ENCODE results near the gene HSD17B13.

The HSD17B13 gene

DNA sequence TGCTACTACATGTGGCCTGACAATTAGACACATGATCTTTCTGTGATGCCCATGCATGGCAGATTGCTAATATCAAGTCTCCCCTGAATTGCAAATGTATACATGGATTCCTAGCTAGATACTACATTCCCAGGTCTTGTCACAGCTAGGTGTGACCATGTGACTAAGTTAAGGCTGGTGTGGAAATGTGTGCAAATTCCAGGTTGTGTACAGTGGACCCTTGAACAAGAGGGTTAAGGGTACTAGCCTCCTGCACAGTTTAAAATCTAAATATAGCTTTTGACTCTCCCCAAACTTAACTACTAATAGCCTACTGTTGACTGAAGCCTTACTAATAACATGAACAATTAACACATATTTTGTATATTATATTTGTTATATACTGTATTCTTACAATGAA, 48.4 kb downstream of the HSD17B13 start:
- TF ChIP-seq RARB (CRISPR knock-in tag; IDR thresholded peaks at IDR 0.05) (no peak), ZFP30 (CRISPR knock-in tag; IDR thresholded peaks at IDR 0.05) (no peak), BACH2 (CRISPR knock-in tag; IDR thresholded peaks at IDR 0.05; ENCODE audit: borderline replicate concordance) (no peak), ARNTL (CRISPR knock-in tag; IDR thresholded peaks at IDR 0.05; ENCODE audit: borderline replicate concordance, low read depth) (no peak), ESRRG (CRISPR knock-in tag; IDR thresholded peaks at IDR 0.05) (no peak), GLIS3 (CRISPR knock-in tag; IDR thresholded peaks at IDR 0.05) (no peak), ISL1 (CRISPR knock-in tag; IDR thresholded peaks at IDR 0.05) (no peak), PATZ1 (CRISPR knock-in tag; IDR thresholded peaks at IDR 0.05; ENCODE audit: borderline replicate concordance) (no peak), CSDC2 (CRISPR knock-in tag; IDR thresholded peaks at IDR 0.05) (no peak), CSRNP3 (CRISPR knock-in tag; IDR thresholded peaks at IDR 0.05) (no peak), SNAI2 (CRISPR knock-in tag; IDR thresholded peaks at IDR 0.05) (no peak), PPARA (CRISPR knock-in tag; IDR thresholded peaks at IDR 0.05; ENCODE audit: borderline replicate concordance) (no peak), ZNF565 (CRISPR knock-in tag; conservative IDR thresholded peaks at IDR 0.05; ENCODE audit: low read depth) (no peak), TCF4 (CRISPR knock-in tag; IDR thresholded peaks at IDR 0.05; ENCODE audit: borderline replicate concordance) (no peak)
- TF ChIP-seq, protein P1, sequence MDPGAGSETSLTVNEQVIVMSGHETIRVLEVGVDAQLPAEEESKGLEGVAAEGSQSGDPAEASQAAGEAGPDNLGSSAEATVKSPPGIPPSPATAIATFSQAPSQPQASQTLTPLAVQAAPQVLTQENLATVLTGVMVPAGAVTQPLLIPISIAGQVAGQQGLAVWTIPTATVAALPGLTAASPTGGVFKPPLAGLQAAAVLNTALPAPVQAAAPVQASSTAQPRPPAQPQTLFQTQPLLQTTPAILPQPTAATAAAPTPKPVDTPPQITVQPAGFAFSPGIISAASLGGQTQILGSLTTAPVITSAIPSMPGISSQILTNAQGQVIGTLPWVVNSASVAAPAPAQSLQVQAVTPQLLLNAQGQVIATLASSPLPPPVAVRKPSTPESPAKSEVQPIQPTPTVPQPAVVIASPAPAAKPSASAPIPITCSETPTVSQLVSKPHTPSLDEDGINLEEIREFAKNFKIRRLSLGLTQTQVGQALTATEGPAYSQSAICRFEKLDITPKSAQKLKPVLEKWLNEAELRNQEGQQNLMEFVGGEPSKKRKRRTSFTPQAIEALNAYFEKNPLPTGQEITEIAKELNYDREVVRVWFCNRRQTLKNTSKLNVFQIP (CRISPR knock-in tag; IDR thresholded peaks at IDR 0.05; ENCODE audit: borderline replicate concordance, low read depth), result no peak
- TF ChIP-seq, protein P2, sequence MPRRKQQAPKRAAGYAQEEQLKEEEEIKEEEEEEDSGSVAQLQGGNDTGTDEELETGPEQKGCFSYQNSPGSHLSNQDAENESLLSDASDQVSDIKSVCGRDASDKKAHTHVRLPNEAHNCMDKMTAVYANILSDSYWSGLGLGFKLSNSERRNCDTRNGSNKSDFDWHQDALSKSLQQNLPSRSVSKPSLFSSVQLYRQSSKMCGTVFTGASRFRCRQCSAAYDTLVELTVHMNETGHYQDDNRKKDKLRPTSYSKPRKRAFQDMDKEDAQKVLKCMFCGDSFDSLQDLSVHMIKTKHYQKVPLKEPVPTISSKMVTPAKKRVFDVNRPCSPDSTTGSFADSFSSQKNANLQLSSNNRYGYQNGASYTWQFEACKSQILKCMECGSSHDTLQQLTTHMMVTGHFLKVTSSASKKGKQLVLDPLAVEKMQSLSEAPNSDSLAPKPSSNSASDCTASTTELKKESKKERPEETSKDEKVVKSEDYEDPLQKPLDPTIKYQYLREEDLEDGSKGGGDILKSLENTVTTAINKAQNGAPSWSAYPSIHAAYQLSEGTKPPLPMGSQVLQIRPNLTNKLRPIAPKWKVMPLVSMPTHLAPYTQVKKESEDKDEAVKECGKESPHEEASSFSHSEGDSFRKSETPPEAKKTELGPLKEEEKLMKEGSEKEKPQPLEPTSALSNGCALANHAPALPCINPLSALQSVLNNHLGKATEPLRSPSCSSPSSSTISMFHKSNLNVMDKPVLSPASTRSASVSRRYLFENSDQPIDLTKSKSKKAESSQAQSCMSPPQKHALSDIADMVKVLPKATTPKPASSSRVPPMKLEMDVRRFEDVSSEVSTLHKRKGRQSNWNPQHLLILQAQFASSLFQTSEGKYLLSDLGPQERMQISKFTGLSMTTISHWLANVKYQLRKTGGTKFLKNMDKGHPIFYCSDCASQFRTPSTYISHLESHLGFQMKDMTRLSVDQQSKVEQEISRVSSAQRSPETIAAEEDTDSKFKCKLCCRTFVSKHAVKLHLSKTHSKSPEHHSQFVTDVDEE (CRISPR knock-in tag; IDR thresholded peaks at IDR 0.05), result no peak
- no peak for ATAC-seq

GRCh38 chr4:87270825-87271224, 51.9 kb downstream of the HSD17B13 start:
- no peak for ATAC-seq
- TF ChIP-seq TOX (CRISPR knock-in tag; IDR thresholded peaks at IDR 0.05; ENCODE audit: borderline replicate concordance), result no peak
- TF ChIP-seq ESRRG (CRISPR knock-in tag; IDR thresholded peaks at IDR 0.05), result no peak
- no peak for TF ChIP-seq RARB (CRISPR knock-in tag; IDR thresholded peaks at IDR 0.05)
- TF ChIP-seq TCF4 (CRISPR knock-in tag; IDR thresholded peaks at IDR 0.05; ENCODE audit: borderline replicate concordance), result no peak

DNA sequence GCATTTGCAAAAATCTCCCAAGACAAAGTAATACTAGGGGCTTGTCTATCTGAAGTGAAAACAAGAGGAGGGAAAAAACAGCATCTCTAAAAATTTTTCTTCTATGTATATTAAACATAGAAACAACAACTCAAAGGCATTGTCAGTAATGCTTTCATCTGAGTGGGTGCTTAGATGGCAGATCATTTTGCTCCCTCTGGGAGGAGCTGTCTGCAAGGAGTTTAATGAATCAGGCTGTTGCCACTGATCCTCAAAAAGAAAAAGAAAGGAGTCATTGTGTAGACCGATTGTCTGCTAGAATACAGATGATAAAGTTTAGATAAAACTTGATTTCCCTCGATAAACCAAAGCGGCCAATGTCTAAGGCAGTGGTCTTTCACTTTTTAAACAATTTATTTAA, 52.5 kb downstream of the HSD17B13 start:
- ATAC-seq, result peak; percentile 97
- TF ChIP-seq ZNF565 (CRISPR knock-in tag; conservative IDR thresholded peaks at IDR 0.05; ENCODE audit: low read depth) (no peak), ZNF70 (CRISPR knock-in tag; IDR thresholded peaks at IDR 0.05) (no peak), ISL1 (CRISPR knock-in tag; IDR thresholded peaks at IDR 0.05) (no peak), CSRNP3 (CRISPR knock-in tag; IDR thresholded peaks at IDR 0.05) (no peak), CSDC2 (CRISPR knock-in tag; IDR thresholded peaks at IDR 0.05) (no peak), ZNF8 (CRISPR knock-in tag; IDR thresholded peaks at IDR 0.05) (no peak), PATZ1 (CRISPR knock-in tag; IDR thresholded peaks at IDR 0.05; ENCODE audit: borderline replicate concordance) (no peak), ARNTL (CRISPR knock-in tag; IDR thresholded peaks at IDR 0.05; ENCODE audit: borderline replicate concordance, low read depth) (no peak), ZFP3 (CRISPR knock-in tag; IDR thresholded peaks at IDR 0.05) (no peak), OSR1 (CRISPR knock-in tag; IDR thresholded peaks at IDR 0.05) (no peak), ZC3H10 (CRISPR knock-in tag; IDR thresholded peaks at IDR 0.05) (no peak), ESRRG (CRISPR knock-in tag; IDR thresholded peaks at IDR 0.05) (no peak), ZFP30 (CRISPR knock-in tag; IDR thresholded peaks at IDR 0.05) (no peak)
- TF ChIP-seq, protein P1 (CRISPR knock-in tag; IDR thresholded peaks at IDR 0.05; ENCODE audit: borderline replicate concordance, low read depth), result no peak
